ENCODE data around the gene IFI27L1. TPM values are rescaled to one million over a fixed set of nuclear protein-coding genes. Genes with fewer than 3 reads are reported as not detected.

The IFI27L1 gene
- total RNA-seq, 4 donors from 2014 or later: 7.2 to 11.4 (median 9.3) TPM

DNA sequence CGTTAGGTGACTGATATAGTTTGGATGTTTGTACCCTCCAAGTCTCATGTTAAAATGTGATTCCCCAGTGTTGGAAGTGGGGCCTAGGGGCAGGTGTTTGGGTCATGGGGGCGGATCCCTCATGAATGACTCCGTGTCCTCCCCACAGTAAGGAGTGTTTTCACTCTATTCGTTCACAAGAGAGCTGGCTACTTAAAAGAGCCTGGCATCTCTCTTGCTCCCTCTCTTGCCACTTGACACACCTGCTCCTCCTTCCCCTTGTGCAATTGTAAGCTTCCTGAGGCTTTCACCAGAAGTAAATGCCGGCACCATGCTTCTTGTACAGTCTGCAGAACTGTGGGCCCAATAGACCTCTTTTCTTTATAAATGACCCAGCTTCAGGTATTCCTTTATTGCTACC, 45.7 kb downstream of the IFI27L1 start:
- Histone ChIP-seq H3K36me3 (no peaks in the 10 kb centered on the region), H3K4me3 (no peak overlapping the region), H3K27ac (no peak overlapping the region), H3K27me3 (no peaks in the 10 kb centered on the region), H3K4me1 (peaks cover 22% of the 10 kb centered on the region), H3K9me3 (no peaks in the 10 kb centered on the region)
- 78% methylated on average over 5 of the region's 5 CpGs for whole genome bisulfite sequencing
- no peak for TF ChIP-seq POLR2AphosphoS5 (IDR thresholded peaks at IDR 0.05)
- TF ChIP-seq, protein P1, sequence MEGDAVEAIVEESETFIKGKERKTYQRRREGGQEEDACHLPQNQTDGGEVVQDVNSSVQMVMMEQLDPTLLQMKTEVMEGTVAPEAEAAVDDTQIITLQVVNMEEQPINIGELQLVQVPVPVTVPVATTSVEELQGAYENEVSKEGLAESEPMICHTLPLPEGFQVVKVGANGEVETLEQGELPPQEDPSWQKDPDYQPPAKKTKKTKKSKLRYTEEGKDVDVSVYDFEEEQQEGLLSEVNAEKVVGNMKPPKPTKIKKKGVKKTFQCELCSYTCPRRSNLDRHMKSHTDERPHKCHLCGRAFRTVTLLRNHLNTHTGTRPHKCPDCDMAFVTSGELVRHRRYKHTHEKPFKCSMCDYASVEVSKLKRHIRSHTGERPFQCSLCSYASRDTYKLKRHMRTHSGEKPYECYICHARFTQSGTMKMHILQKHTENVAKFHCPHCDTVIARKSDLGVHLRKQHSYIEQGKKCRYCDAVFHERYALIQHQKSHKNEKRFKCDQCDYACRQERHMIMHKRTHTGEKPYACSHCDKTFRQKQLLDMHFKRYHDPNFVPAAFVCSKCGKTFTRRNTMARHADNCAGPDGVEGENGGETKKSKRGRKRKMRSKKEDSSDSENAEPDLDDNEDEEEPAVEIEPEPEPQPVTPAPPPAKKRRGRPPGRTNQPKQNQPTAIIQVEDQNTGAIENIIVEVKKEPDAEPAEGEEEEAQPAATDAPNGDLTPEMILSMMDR (IDR thresholded peaks at IDR 0.05): no peak
- no peak for TF ChIP-seq EP300 (IDR thresholded peaks at IDR 0.05)
- TF ChIP-seq POLR2A (IDR thresholded peaks at IDR 0.05): no peak
- DNase-seq (ENCODE audit: low spot score in 2 of 2): no peak

DNA sequence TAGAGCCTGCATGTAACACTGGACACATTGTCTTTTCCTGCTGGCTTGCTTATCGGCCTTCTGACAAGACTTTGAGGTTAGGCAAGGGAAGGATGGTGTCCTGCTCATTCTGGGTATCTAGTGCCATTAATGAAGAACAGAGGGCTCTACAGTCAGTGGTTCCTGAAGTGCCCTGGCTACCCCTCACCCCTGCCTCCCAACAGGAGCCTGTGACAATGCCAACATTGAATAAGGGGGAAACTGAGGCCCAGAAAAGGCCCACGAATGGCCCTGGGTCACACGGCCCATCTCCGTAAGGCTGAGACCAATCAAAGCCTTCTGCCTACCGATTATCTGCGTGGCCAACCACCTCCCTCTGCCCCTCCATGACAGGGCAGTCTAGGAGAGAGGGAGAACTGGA, 46.2 kb downstream of the IFI27L1 start:
- peaks cover 22% of the 10 kb centered on the region for H3K4me1 ChIP-seq
- no peak overlapping the region for H3K4me3 ChIP-seq
- no peaks in the 10 kb centered on the region for H3K27me3 ChIP-seq
- no peak overlapping the region for H3K27ac ChIP-seq
- 88% methylated on average over 6 of the region's 6 CpGs for WGBS
- no peak for TF ChIP-seq POLR2AphosphoS5 (IDR thresholded peaks at IDR 0.05)
- no peak for TF ChIP-seq POLR2A (IDR thresholded peaks at IDR 0.05)
- TF ChIP-seq EP300 (IDR thresholded peaks at IDR 0.05): no peak
- TF ChIP-seq, protein P1 (IDR thresholded peaks at IDR 0.05): no peak
- DNase-seq (ENCODE audit: low spot score in 2 of 2): peak in 1 of 2 donors; percentile 26
- H3K36me3 ChIP-seq: no peaks in the 10 kb centered on the region
- H3K9me3 ChIP-seq: no peaks in the 10 kb centered on the region

DNA sequence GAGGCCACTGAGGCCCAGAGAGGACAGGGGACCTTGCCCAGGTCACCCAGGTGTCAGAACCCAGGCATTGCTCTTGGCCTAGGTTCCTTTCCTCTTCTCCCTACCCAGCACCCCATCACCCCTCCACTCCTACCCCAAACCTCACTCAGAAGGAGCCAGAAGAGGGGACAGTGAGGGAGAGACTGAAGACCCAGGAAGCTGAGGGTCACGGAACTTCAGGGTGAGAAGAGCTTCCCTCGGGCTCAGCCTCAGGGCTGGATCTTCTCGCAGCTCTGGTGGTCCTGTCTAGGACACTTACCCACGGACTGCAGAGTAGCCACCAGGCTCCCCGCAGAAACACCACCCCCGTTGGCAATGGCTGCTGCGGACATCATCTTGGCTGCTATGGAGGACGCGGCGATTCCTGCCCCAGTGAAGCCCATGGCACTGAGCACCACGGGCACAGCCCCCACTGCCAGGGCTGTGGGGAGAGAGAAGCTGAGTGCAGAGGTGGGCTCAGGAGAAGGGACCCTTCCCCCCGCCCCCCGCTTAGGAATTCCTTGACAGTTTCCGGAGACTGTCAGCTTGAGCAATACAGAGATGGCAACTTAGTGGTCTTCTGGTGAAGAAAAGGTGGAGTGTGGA, 47.2 kb downstream of the IFI27L1 start:
- peaks cover 22% of the 10 kb centered on the region for H3K4me1 ChIP-seq
- no peak overlapping the region for H3K27ac ChIP-seq
- peak in 1 of 2 donors; percentile 71 for DNase-seq (ENCODE audit: low spot score in 2 of 2)
- no peaks in the 10 kb centered on the region for H3K9me3 ChIP-seq
- 90% methylated on average over 10 of the region's 14 CpGs for WGBS
- H3K27me3 ChIP-seq: no peaks in the 10 kb centered on the region
- TF ChIP-seq EP300 (IDR thresholded peaks at IDR 0.05) (no peak), POLR2AphosphoS5 (IDR thresholded peaks at IDR 0.05) (no peak), POLR2A (IDR thresholded peaks at IDR 0.05) (no peak)
- TF ChIP-seq, protein P1 (IDR thresholded peaks at IDR 0.05): no peak
- no peaks in the 10 kb centered on the region for H3K36me3 ChIP-seq
- no peak overlapping the region for H3K4me3 ChIP-seq

DNA sequence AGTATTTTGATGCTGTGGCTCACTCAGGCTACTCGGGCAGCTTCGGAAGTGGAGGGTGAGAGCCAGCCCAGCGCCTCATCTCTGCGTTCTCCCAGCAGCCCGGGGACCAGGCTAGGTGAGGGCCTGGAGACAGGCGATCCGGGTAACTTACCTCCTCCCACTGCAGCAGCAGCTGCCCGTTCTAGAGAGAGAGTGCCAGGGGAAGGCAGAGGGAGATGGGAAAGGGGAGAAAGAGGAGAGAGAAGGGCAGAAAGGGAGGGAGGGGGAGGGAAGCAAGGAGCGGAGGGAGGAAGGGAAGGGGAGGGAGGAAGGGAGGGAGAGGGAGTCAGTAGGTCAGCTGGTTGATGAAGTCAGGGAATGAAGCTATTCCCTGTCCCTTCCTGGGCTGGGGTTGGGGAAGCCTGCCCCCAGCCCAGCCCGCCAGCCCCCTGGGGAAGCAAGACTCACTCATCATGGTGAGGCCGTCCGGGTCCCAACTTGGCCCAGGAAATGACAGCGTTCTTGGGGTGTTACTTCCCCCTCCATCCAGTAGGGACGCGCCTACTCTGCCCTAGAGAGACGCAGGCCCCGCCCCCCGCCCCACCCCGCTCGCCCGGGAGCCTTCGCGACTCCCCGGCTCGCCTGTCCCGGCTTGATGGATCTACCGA, 48.1 kb downstream of the IFI27L1 start, which contains the start of gene IFI27L2:
IFI27L2 (minus strand) TSS at position 494 of the 647 bp plus-strand sequence; CDS start at position 454, 40 bp downstream.
- peak; percentile 85 to 86 for DNase-seq (ENCODE audit: low spot score in 2 of 2)
- 2% methylated on average over 12 of the region's 27 CpGs for WGBS
- H3K4me3 ChIP-seq: peak within 1 kb of the TSS; percentile 49
- TF ChIP-seq, protein P1 (IDR thresholded peaks at IDR 0.05): peak in 1 of 2 donors; percentile 33
- TF ChIP-seq EP300 (IDR thresholded peaks at IDR 0.05): no peak
- peak within 1 kb of the TSS; percentile 56 for H3K27ac ChIP-seq
- no peaks in the 10 kb centered on the region for H3K9me3 ChIP-seq
- peaks cover 22% of the 10 kb centered on the region for H3K4me1 ChIP-seq
- no peaks in the 10 kb centered on the region for H3K36me3 ChIP-seq
- H3K27me3 ChIP-seq: no peaks in the 10 kb centered on the region

DNA sequence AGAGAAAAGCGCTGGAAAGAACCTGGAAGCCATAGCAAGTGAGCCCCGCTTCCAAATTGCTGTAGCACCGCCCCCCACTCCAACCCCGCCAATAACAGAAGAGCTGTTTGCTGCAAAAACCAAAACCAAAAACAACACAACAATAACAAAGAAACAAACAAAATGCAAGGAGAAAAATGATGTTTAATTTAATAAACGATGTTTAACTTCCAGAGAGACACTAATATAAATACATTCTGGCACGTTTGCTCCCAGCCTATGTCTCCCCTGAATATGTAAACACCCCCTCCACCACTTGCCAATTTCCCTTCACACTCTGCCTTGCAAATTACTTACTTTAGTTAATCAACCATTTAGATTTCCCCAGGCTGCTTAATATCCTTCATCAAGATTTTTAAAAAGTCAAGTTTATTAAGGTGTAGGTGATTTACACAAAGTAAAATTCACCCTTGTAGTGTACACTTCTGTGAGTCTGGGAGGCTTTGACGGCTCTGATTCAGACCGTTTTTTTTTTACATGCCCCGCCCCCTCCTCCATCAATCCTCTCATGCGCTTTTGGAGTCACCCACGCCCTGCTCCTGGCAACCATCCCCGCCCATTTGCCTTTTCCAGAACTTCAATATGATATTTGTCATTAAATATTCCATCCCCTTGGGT, 48.8 kb downstream of the IFI27L1 start:
- peak in 1 of 2 donors; percentile 79 for DNase-seq (ENCODE audit: low spot score in 2 of 2)
- Histone ChIP-seq H3K27ac (peak overlapping the region; percentile 56), H3K9me3 (no peaks in the 10 kb centered on the region), H3K36me3 (no peaks in the 10 kb centered on the region), H3K4me1 (peaks cover 22% of the 10 kb centered on the region), H3K4me3 (peak overlapping the region; percentile 49), H3K27me3 (no peaks in the 10 kb centered on the region)
- TF ChIP-seq POLR2A (IDR thresholded peaks at IDR 0.05): no peak
- under 1% methylated on average over 12 of the region's 12 CpGs for WGBS
